Measurements from ENCODE around the gene PCDHA8. TPM values are rescaled to one million over a fixed set of nuclear protein-coding genes. Genes with fewer than 3 reads are reported as not detected.
"Not testable (repeated sequence)": the region's sequence is repeated elsewhere in the genome, so short reads cannot be mapped to it uniquely, and the experiment has no call there.

The PCDHA8 gene, protein sequence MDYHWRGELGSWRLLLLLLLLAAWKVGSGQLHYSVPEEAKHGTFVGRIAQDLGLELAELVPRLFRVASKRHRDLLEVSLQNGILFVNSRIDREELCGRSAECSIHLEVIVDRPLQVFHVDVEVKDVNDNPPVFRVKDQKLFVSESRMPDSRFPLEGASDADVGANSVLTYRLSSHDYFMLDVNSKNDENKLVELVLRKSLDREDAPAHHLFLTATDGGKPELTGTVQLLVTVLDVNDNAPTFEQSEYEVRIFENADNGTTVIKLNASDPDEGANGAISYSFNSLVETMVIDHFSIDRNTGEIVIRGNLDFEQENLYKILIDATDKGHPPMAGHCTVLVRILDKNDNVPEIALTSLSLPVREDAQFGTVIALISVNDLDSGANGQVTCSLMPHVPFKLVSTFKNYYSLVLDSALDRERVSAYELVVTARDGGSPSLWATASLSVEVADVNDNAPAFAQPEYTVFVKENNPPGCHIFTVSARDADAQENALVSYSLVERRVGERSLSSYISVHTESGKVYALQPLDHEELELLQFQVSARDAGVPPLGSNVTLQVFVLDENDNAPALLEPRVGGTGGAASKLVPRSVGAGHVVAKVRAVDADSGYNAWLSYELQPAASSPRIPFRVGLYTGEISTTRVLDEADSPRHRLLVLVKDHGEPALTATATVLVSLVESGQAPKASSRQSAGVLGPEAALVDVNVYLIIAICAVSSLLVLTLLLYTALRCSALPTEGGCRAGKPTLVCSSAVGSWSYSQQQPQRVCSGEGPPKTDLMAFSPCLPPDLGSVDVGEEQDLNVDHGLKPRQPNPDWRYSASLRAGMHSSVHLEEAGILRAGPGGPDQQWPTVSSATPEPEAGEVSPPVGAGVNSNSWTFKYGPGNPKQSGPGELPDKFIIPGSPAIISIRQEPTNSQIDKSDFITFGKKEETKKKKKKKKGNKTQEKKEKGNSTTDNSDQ
- total RNA-seq, result 1 to 10 TPM in 1 of 4 donors, under 1 TPM in 1, not detected in 2; 0.79 to 1.2 TPM

DNA sequence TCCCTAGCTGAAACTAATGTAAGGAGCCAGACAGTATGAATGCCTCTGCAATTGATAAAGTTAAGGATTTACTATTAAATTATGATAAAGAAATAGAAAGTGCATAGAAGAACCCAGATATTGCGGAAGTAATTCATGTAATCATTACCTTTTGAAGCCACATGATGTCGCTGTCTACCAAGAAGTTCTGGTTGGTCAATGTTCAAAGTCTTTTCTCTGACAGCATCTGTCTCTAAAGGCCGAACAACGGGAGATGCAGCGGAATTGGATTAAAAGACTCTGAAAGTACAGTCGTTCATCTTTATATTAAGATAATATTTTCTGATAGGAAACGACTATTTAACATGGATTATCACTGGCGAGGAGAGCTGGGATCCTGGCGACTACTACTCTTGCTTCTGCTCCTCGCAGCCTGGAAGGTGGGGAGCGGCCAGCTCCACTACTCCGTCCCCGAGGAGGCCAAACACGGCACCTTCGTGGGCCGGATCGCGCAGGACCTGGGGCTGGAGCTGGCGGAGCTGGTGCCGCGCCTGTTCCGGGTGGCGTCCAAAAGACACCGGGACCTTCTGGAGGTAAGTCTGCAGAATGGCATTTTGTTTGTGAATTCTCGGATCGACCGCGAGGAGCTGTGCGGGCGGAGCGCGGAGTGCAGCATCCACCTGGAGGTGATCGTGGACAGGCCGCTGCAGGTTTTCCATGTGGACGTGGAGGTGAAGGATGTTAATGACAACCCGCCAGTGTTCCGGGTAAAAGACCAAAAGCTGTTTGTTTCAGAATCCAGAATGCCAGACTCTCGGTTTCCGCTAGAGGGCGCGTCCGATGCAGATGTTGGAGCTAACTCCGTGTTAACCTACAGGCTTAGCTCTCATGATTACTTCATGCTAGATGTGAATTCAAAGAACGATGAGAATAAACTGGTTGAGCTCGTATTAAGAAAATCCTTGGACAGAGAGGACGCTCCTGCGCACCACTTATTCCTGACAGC, at the start of gene PCDHA8:
PCDHA8 (plus strand) TSS at position 210 of the 985 bp plus-strand sequence; CDS start at position 345, 135 bp downstream.
- DNase-seq, result no peak
- TF ChIP-seq POLR2AphosphoS5 (IDR thresholded peaks at IDR 0.05), result no peak
- TF ChIP-seq EP300 (IDR thresholded peaks at IDR 0.05; ENCODE audit: low read depth), result no peak
- no peak for TF ChIP-seq POLR2A (IDR thresholded peaks at IDR 0.05)
- TF ChIP-seq, protein P1, sequence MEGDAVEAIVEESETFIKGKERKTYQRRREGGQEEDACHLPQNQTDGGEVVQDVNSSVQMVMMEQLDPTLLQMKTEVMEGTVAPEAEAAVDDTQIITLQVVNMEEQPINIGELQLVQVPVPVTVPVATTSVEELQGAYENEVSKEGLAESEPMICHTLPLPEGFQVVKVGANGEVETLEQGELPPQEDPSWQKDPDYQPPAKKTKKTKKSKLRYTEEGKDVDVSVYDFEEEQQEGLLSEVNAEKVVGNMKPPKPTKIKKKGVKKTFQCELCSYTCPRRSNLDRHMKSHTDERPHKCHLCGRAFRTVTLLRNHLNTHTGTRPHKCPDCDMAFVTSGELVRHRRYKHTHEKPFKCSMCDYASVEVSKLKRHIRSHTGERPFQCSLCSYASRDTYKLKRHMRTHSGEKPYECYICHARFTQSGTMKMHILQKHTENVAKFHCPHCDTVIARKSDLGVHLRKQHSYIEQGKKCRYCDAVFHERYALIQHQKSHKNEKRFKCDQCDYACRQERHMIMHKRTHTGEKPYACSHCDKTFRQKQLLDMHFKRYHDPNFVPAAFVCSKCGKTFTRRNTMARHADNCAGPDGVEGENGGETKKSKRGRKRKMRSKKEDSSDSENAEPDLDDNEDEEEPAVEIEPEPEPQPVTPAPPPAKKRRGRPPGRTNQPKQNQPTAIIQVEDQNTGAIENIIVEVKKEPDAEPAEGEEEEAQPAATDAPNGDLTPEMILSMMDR (IDR thresholded peaks at IDR 0.05), result no peak
- intact Hi-C loops (cut with DNase I; ENCODE audit: low total_unique reads) (no loop called here), in situ Hi-C loops (cut with MboI; ENCODE audit: low pct_ligation_motif_present in 1 of 4, low pct_unique_long_range_greater_than_20kb in 1 of 4, low sequenced_read_pairs in 3 of 4) (no loop called here)
- no peak within 1 kb of the TSS for H3K4me3 ChIP-seq
- no peaks in the 10 kb centered on the region for H3K36me3 ChIP-seq
- peaks cover 14% of the 10 kb centered on the region for H3K27me3 ChIP-seq
- 42 to 59% methylated on average over 17 to 47 of the region's 47 CpGs for WGBS, 2 donors (ENCODE audit: low coverage in 1 of 2)
- H3K4me1 ChIP-seq, result no peaks in the 10 kb centered on the region
- no peak within 1 kb of the TSS for H3K27ac ChIP-seq
- peaks cover 9 to 25% of the 10 kb centered on the region in 2 donors for H3K9me3 ChIP-seq

DNA sequence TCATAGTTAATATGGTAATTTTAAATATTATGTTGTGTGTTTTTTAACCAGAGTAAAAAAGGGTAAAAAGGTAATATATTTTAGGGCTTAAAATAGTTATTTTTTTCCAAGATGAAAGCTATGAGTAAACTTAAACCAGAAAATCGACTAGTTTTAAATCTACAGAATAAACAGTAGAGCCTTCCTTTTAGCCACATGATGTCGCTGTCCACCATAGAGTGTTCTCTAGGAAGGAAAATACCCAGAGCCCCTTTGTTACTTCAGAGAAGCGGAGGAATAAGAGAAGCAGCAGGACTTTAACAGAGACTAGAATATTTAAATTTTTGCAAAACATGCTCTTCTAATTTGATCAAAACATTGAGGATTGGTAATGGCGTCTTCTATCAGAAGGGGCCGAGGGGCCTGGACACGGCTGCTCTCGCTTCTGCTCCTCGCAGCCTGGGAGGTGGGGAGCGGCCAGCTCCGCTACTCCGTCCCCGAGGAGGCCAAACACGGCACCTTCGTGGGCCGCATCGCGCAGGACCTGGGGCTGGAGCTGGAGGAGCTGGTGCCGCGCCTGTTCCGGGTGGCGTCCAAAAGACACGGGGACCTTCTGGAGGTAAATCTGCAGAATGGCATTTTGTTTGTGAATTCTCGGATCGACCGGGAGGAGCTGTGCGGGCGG, 46.3 kb upstream of the PCDHA8 start, which contains the start of gene PCDHA2:
PCDHA2 (plus strand) TSS at position 258 of the 664 bp plus-strand sequence.
- no peak within 1 kb of the TSS for H3K4me3 ChIP-seq
- TF ChIP-seq POLR2AphosphoS5 (IDR thresholded peaks at IDR 0.05) (no peak), POLR2A (IDR thresholded peaks at IDR 0.05) (no peak), EP300 (IDR thresholded peaks at IDR 0.05; ENCODE audit: low read depth) (no peak)
- TF ChIP-seq, protein P1 (IDR thresholded peaks at IDR 0.05), result no peak
- no peak for DNase-seq
- in situ Hi-C loops (cut with MboI; ENCODE audit: low pct_ligation_motif_present in 1 of 4, low pct_unique_long_range_greater_than_20kb in 1 of 4, low sequenced_read_pairs in 3 of 4), result no loop called here
- H3K27ac ChIP-seq, result no peak within 1 kb of the TSS
- H3K27me3 ChIP-seq, result peaks cover 25% of the 10 kb centered on the region
- WGBS, 2 donors (ENCODE audit: low coverage in 1 of 2), result 27 to 56% methylated on average over 3 to 27 of the region's 27 CpGs
- no peaks in the 10 kb centered on the region for H3K4me1 ChIP-seq
- intact Hi-C loops (cut with DNase I; ENCODE audit: low total_unique reads), result no loop called here
- H3K36me3 ChIP-seq, result no peaks in the 10 kb centered on the region
- peaks cover 11 to 32% of the 10 kb centered on the region in 2 donors for H3K9me3 ChIP-seq

DNA sequence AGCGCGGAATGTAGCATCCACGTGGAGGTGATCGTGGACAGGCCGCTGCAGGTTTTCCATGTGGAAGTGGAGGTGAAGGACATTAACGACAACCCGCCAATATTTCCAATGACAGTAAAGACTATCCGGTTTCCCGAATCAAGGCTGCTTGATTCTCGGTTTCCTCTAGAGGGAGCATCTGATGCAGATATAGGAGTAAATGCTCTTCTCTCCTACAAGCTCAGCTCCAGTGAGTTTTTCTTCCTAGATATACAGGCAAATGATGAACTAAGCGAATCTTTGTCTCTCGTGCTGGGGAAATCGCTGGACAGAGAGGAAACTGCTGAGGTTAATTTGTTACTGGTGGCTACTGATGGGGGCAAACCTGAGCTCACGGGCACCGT, 45.7 kb upstream of the PCDHA8 start:
- intact Hi-C loops (cut with DNase I; ENCODE audit: low total_unique reads), result no loop called here
- in situ Hi-C loops (cut with MboI; ENCODE audit: low pct_ligation_motif_present in 1 of 4, low pct_unique_long_range_greater_than_20kb in 1 of 4, low sequenced_read_pairs in 3 of 4), result no loop called here
- Histone ChIP-seq H3K36me3 (no peaks in the 10 kb centered on the region), H3K4me1 (no peaks in the 10 kb centered on the region), H3K4me3 (no peak overlapping the region), H3K9me3 (peaks cover 11 to 33% of the 10 kb centered on the region in 2 donors), H3K27ac (no peak overlapping the region), H3K27me3 (peaks cover 24% of the 10 kb centered on the region)
- no peak for DNase-seq
- TF ChIP-seq, protein P1 (IDR thresholded peaks at IDR 0.05), result no peak
- TF ChIP-seq EP300 (IDR thresholded peaks at IDR 0.05; ENCODE audit: low read depth), result no peak
- no peak for TF ChIP-seq POLR2A (IDR thresholded peaks at IDR 0.05)
- no peak for TF ChIP-seq POLR2AphosphoS5 (IDR thresholded peaks at IDR 0.05)
- WGBS, 2 donors (ENCODE audit: low coverage in 1 of 2), result 52 to 55% methylated on average over 6 to 15 of the region's 15 CpGs

DNA sequence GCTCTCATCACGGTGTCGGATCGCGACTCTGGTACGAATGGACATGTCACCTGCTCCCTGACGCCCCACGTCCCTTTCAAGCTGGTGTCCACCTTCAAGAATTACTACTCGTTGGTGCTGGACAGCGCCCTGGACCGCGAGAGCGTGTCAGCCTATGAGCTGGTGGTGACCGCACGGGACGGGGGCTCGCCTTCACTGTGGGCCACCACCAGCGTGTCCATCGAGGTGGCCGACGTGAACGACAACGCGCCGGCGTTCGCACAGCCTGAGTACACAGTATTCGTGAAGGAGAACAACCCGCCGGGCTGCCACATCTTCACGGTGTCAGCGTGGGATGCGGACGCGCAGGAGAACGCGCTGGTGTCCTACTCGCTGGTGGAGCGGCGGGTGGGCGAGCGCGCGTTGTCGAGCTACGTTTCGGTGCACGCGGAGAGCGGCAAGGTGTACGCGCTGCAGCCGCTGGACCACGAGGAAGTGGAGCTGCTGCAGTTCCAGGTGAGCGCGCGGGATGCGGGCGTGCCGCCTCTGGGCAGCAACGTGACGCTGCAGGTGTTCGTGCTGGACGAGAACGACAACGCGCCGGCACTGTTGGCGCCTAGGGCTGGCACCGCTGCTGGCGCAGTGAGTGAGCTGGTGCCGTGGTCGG, 44.8 kb upstream of the PCDHA8 start:
- H3K4me3 ChIP-seq; H3K36me3 ChIP-seq; DNase-seq; intact Hi-C loops (cut with DNase I; ENCODE audit: low total_unique reads); H3K27ac ChIP-seq; H3K4me1 ChIP-seq; in situ Hi-C loops (cut with MboI; ENCODE audit: low pct_ligation_motif_present in 1 of 4, low pct_unique_long_range_greater_than_20kb in 1 of 4, low sequenced_read_pairs in 3 of 4): not testable (repeated sequence)
- peaks cover 15 to 37% of the 10 kb centered on the region in 2 donors for H3K9me3 ChIP-seq
- peaks cover 24% of the 10 kb centered on the region for H3K27me3 ChIP-seq
- 79 to 88% methylated on average over 17 to 66 of the region's 72 CpGs for WGBS, 2 donors (ENCODE audit: low coverage in 1 of 2)

All from transverse colon (tissue), 4 donors.